HepG2 (cell line): ENCODE measurements around the gene CAMTA1. TPM values are rescaled to one million over a fixed set of nuclear protein-coding genes. Genes with fewer than 3 reads are reported as not detected.

ENCODE experiments used
- ATAC-seq: fragments of 200-7000 bp; cut with Tn5 transposase; 3 replicates; pipeline ENCODE4 v1.9.1; 2020; ENCODE audit warnings: mild to moderate bottlenecking, moderate library complexity
- BruUV-seq: library from RNA; stranded (reverse); fragments of 400-500 nt; replicated peaks from 2 replicates; lab custom pipeline; 2021; lab: Mats Ljungman, UMichigan
- CTCF ChIA-PET: fragments of 300-600 bp; formaldehyde crosslinking; extraction: SDS; loops from one replicate; lab custom pipeline; 2021; ENCODE audit warnings: low total read pairs, inconsistent platforms, low intra/inter-chr PET ratio; lab: Yijun Ruan, JAX
- POLR2A ChIA-PET: fragments of 350-600 bp; sonication (Branson Sonifier 250); formaldehyde crosslinking; loops from one replicate; lab custom pipeline; 2020; ENCODE audit warnings: antibody characterized with exemption, inconsistent platforms; lab: Yijun Ruan, JAX
- DNase-seq: peaks from one replicate; pipeline ENCODE4 v3.0.0-alpha.2; 2015; ENCODE audit warnings: low spot score
- FAIRE-seq: peaks from 3 replicates; lab custom pipeline; 2011; peaks lifted over from hg19 to GRCh38; lab: Jason Lieb, UNC
- H2AFZ ChIP-seq: one replicate; pipeline ENCODE4 v1.6.1; 2011; ENCODE audit warnings: low read length, inconsistent platforms
- H3K27ac ChIP-seq: fragments of 300-600 bp; 3 replicates; pipeline ENCODE4 v1.8.0; 2011; ENCODE audit warnings: mixed run types, mild to moderate bottlenecking, mixed read lengths, low read length, inconsistent platforms; ENCODE audit not compliant: insufficient read depth; ENCODE audit errors: extremely low read length
- H3K27me3 ChIP-seq, 2 experiments: fragments of 200-600 bp in 1 of 2; 2 replicates in 1 of 2; 3 replicates in 1 of 2; pipeline versions ENCODE4 v1.6.0 to v1.8.0; 2011; ENCODE audit warnings: low read length in 2 of 2, mild to moderate bottlenecking in 2 of 2, moderate library complexity in 2 of 2, inconsistent platforms in 1 of 2; ENCODE audit not compliant: insufficient read depth in 2 of 2, control insufficient read depth in 1 of 2
- H3K36me3 ChIP-seq, 2 experiments: fragments of 200-600 bp in 1 of 2; replicated peaks in 1 of 2; 2 replicates in 1 of 2; 3 replicates in 1 of 2; pipeline versions ENCODE4 v1.5.1 to v1.8.0; 2011; ENCODE audit warnings: low read length in 2 of 2, inconsistent platforms in 1 of 2; ENCODE audit not compliant: insufficient read depth in 2 of 2, control insufficient read depth in 1 of 2
- H3K4me1 ChIP-seq: 2 replicates; pipeline ENCODE4 v1.5.1; 2012; ENCODE audit warnings: low read length, inconsistent platforms; ENCODE audit not compliant: insufficient read depth
- H3K4me2 ChIP-seq: 2 replicates; pipeline ENCODE4 v1.6.0; 2011; ENCODE audit warnings: low read depth, low read length, inconsistent platforms
- H3K4me3 ChIP-seq, 3 experiments: fragments of 200-600 bp in 1 of 3; sonication (generic), shearing (Covaris generic) in 1 of 3; replicated peaks in 1 of 3; 2 replicates each; pipeline ENCODE4 v1.5.1; 2011 to 2016; ENCODE audit warnings: low read length in 3 of 3, inconsistent platforms in 2 of 3, low read depth in 2 of 3, mild to moderate bottlenecking in 2 of 3, control low read depth in 1 of 3, mixed read lengths in 1 of 3; ENCODE audit not compliant: insufficient read depth in 1 of 3
- H3K79me2 ChIP-seq: one replicate; pipeline ENCODE4 v1.6.1; 2011; ENCODE audit warnings: low read length, inconsistent platforms; ENCODE audit not compliant: insufficient read depth
- H3K9ac ChIP-seq: 2 replicates; pipeline ENCODE4 v1.6.0; 2011; ENCODE audit warnings: mild to moderate bottlenecking, low read depth, low read length, inconsistent platforms; ENCODE audit not compliant: insufficient read depth
- H3K9me3 ChIP-seq: 2 replicates; pipeline ENCODE4 v1.5.1; 2012; ENCODE audit warnings: mild to moderate bottlenecking, low read length
- H4K20me1 ChIP-seq: 2 replicates; pipeline ENCODE4 v1.6.0; 2011; ENCODE audit warnings: inconsistent platforms, mild to moderate bottlenecking, low read length, moderate library complexity; ENCODE audit not compliant: insufficient read depth
- ETV6 ChIP-seq: sonication (generic); formaldehyde crosslinking; conservative IDR thresholded peaks from 2 replicates; pipeline ENCODE4 v1.4.0; 2020; ENCODE audit warnings: missing genetic modification reagents
- GABPA ChIP-seq, 2 experiments: IDR thresholded peaks; 2 replicates each; pipeline ENCODE4 v1.6.1; 2011 to 2016; ENCODE audit warnings: low read depth in 2 of 2, low read length in 1 of 2, missing biosample characterization in 1 of 2, missing genetic modification characterization in 1 of 2
- KAT2B ChIP-seq: fragments of 150-350 bp; IDR thresholded peaks from 2 replicates; pipeline ENCODE4 v1.6.1; 2014; ENCODE audit warnings: low read depth, low read length, borderline replicate concordance
- KLF9 ChIP-seq: IDR thresholded peaks from 2 replicates; pipeline ENCODE4 v1.6.1; 2016; ENCODE audit warnings: low read depth
- KMT2A ChIP-seq: sonication (generic); formaldehyde crosslinking; IDR thresholded peaks from 2 replicates; pipeline ENCODE4 v1.4.0; 2020; ENCODE audit warnings: missing genetic modification reagents
- MEF2D ChIP-seq: sonication (generic); formaldehyde crosslinking; IDR thresholded peaks from 2 replicates; pipeline ENCODE4 v1.5.1; 2020; ENCODE audit warnings: mild to moderate bottlenecking, missing genetic modification reagents
- PHB2 ChIP-seq: fragments of 450-650 bp; IDR thresholded peaks from 2 replicates; pipeline ENCODE4 v1.6.1; 2018; ENCODE audit not compliant: partially characterized antibody
- SP1 ChIP-seq, 2 experiments: fragments of 450-650 bp in 1 of 2; sonication (generic) in 1 of 2; formaldehyde crosslinking in 1 of 2; IDR thresholded peaks; 2 replicates each; pipeline versions ENCODE4 v1.4.0 to v1.6.1; 2016 to 2020; ENCODE audit warnings: missing genetic modification reagents in 1 of 2
- SYNCRIP ChIP-seq: fragments of 200-400 bp; formaldehyde crosslinking; IDR thresholded peaks from 2 replicates; pipeline ENCODE4 v1.6.1; 2018; ENCODE audit warnings: mild to moderate bottlenecking, low read depth, low read length; ENCODE audit not compliant: insufficient read depth
- XRCC5 ChIP-seq: fragments of 200-400 bp; formaldehyde crosslinking; optimal IDR thresholded peaks from 2 replicates; pipeline ENCODE3; 2017; ENCODE audit warnings: mild to moderate bottlenecking, low read length
- ZNF264 ChIP-seq: sonication (generic); formaldehyde crosslinking; IDR thresholded peaks from 2 replicates; pipeline ENCODE4 v1.4.0; 2020; ENCODE audit warnings: missing genetic modification reagents
- ZNF331 ChIP-seq: sonication (generic); formaldehyde crosslinking; IDR thresholded peaks from 2 replicates; pipeline ENCODE4 v1.4.0; 2020; ENCODE audit warnings: missing genetic modification reagents
- ZNF549 ChIP-seq: sonication (generic); formaldehyde crosslinking; IDR thresholded peaks from 2 replicates; pipeline ENCODE4 v1.5.0; 2020; ENCODE audit warnings: missing genetic modification reagents
- ZNF775 ChIP-seq: sonication (generic); formaldehyde crosslinking; IDR thresholded peaks from 2 replicates; pipeline ENCODE4 v1.4.0; 2020; ENCODE audit warnings: missing genetic modification reagents, mild to moderate bottlenecking, moderate library complexity, borderline replicate concordance
- WGBS: methylation state at CpG from one replicate; pipeline ENCODE4 v1.1.6; 2017; ENCODE audit warnings: low lambda C conversion rate; 5-methylcytosine and 5-hydroxymethylcytosine counted together
- in situ Hi-C: cut with HindIII; loops from 2 replicates; pipeline ENCODE4 v1.10.0; 2017; ENCODE audit warnings: low pct_unique_long_range_greater_than_20kb; ENCODE audit not compliant: extremely low pct_ligation_motif_present
- intact Hi-C: fragments of 100-400 bp; cut with micrococcal nuclease; formaldehyde crosslinking; loops from one replicate; pipeline ENCODE4 v1.10.0; 2022; ENCODE audit not compliant: unreplicated experiment
- polyA plus RNA-seq, 8 experiments: library from polyadenylated mRNA; depleted of rRNA in 3 of 8; stranded (reverse) in 7 of 8; unstranded in 1 of 8; fragments of >200 nt; fragmentation: Illumina TruSeq in 4 of 8; extraction: Trizol in 4 of 8; gene quantifications; 2 replicates each; pipeline versions ENCODE4 v1.2.1 to v1.2.3, GENCODE V29; 2011 to 2016; ENCODE audit warnings: low read depth in 4 of 8, missing spikeins in 1 of 8, mixed read lengths in 1 of 8; ENCODE audit not compliant: insufficient read depth in 1 of 8
- total RNA-seq, 5 experiments: library from RNA; depleted of rRNA; stranded (reverse); fragments of >200 nt; fragmentation: Illumina TruSeq; extraction: Trizol; gene quantifications; 2 replicates each; pipeline ENCODE4 v1.2.3, GENCODE V29; 2016; ENCODE audit warnings: low read depth in 1 of 5
- TF ChIP-seq, protein P1 (sequence below): IDR thresholded peaks from 2 replicates; pipeline ENCODE4 v1.6.1; 2018; ENCODE audit warnings: missing genetic modification reagents, mild to moderate bottlenecking, missing compliant biosample characterization
- TF ChIP-seq, protein P2 (sequence below): sonication (generic); formaldehyde crosslinking; IDR thresholded peaks from 2 replicates; pipeline ENCODE4 v1.8.0; 2022; ENCODE audit warnings: mild to moderate bottlenecking, missing genetic modification reagents; ENCODE audit not compliant: insufficient replicate concordance
- TF ChIP-seq, protein P3 (sequence below): sonication (generic); formaldehyde crosslinking; IDR thresholded peaks from 2 replicates; pipeline ENCODE4 v1.4.0; 2020; ENCODE audit warnings: mild to moderate bottlenecking, missing genetic modification reagents

The CAMTA1 gene
- total and polyA plus RNA-seq, 2 of the 13 experiments (the other 11 are each of a cell fraction or from before 2014, with no cell fraction given) = 25.0 to 36.4 TPM

DNA sequence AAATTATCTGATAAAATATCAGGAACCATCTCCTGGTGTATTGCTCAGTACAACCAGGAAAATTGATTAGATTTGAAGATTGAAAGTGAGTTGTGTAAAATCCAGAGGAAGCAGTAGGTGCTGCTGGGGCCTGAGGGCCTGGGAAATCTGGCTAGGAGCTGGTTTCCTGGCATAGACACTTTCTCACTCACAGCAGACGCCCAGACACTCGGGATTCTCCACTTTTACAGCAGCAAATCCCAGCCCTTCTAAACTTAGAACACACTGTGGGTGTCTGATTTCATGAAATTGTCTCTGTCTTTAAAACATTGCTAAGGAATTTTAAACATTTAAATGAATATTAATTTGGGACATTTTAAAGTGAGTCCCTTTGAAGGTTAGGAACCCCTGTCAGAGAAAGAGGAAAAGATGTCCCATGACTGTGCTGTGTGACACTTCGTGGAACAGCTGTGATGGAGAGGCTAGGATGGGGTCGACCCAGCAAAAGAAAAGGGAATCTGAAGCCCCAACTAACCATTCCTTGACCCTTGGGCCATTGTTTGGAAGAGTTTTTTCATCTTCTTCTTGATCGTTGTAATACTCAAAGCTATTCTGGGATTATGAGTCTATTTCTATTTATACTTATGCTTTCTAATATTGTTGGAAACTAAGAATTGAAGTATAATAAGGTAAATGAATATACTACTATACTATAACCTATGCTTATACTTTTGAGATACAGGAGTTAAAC, 936.9 kb downstream of the CAMTA1 start:
- no peaks in the 10 kb centered on the region for H3K27me3 ChIP-seq
- no peak overlapping the region for H3K4me2 ChIP-seq
- no peaks in the 10 kb centered on the region for H3K9me3 ChIP-seq
- H3K27ac ChIP-seq = no peak overlapping the region
- no peaks in the 10 kb centered on the region for H4K20me1 ChIP-seq
- TF ChIP-seq MEF2D (no peak), ETV6 (CRISPR knock-in tag) (no peak), ZNF775 (no peak), SYNCRIP (no peak), KMT2A (CRISPR knock-in tag) (no peak), ZNF549 (CRISPR knock-in tag) (no peak), KAT2B (no peak), ZNF331 (CRISPR knock-in tag) (no peak), PHB2 (no peak), KLF9 (no peak), SP1 (IDR thresholded peaks at IDR 0.05) (no peak), SP1 (CRISPR knock-in tag; IDR thresholded peaks at IDR 0.05) (no peak), ZNF264 (CRISPR knock-in tag) (no peak), XRCC5 (no peak), GABPA (IDR thresholded peaks at IDR 0.05; ENCODE audit: low read depth, low read length) (no peak), GABPA (CRISPR knock-in tag; IDR thresholded peaks at IDR 0.05; ENCODE audit: low read depth) (no peak)
- TF ChIP-seq, protein P1, sequence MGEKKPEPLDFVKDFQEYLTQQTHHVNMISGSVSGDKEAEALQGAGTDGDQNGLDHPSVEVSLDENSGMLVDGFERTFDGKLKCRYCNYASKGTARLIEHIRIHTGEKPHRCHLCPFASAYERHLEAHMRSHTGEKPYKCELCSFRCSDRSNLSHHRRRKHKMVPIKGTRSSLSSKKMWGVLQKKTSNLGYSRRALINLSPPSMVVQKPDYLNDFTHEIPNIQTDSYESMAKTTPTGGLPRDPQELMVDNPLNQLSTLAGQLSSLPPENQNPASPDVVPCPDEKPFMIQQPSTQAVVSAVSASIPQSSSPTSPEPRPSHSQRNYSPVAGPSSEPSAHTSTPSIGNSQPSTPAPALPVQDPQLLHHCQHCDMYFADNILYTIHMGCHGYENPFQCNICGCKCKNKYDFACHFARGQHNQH (CRISPR knock-in tag) = no peak
- TF ChIP-seq, protein P2, sequence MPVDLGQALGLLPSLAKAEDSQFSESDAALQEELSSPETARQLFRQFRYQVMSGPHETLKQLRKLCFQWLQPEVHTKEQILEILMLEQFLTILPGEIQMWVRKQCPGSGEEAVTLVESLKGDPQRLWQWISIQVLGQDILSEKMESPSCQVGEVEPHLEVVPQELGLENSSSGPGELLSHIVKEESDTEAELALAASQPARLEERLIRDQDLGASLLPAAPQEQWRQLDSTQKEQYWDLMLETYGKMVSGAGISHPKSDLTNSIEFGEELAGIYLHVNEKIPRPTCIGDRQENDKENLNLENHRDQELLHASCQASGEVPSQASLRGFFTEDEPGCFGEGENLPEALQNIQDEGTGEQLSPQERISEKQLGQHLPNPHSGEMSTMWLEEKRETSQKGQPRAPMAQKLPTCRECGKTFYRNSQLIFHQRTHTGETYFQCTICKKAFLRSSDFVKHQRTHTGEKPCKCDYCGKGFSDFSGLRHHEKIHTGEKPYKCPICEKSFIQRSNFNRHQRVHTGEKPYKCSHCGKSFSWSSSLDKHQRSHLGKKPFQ = no peak
- TF ChIP-seq, protein P3, sequence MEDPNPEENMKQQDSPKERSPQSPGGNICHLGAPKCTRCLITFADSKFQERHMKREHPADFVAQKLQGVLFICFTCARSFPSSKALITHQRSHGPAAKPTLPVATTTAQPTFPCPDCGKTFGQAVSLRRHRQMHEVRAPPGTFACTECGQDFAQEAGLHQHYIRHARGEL (CRISPR knock-in tag) = no peak
- TF ChIP-seq, all 625 proteins: peak for 0
- H3K9ac ChIP-seq = no peak overlapping the region
- no peaks in the 10 kb centered on the region for H3K79me2 ChIP-seq
- ChIA-PET POLR2A (no interaction called here), CTCF (no interaction called here)
- FAIRE-seq (no peak), ATAC-seq (no peak), DNase-seq (no peak)
- intact Hi-C loops = no loop called here
- in situ Hi-C loops = no loop called here
- H3K4me1 ChIP-seq = peaks cover 15% of the 10 kb centered on the region
- no peak overlapping the region for H2AFZ ChIP-seq
- no peak overlapping the region for H3K4me3 ChIP-seq
- H3K36me3 ChIP-seq = no peaks in the 10 kb centered on the region
- no TSS peak for BruUV-seq
- WGBS = 86% methylated on average over 5 of the region's 5 CpGs
